H1 (cell line): Measurements from ENCODE around the gene JPT2. TPM values are rescaled to one million over a fixed set of nuclear protein-coding genes. Genes with fewer than 3 reads are reported as not detected.

Experiments
- BRCA1 ChIP-seq: IDR thresholded peaks from 2 replicates; pipeline ENCODE4 v1.6.1; 2012; ENCODE audit warnings: low read depth, low read length, improper control_type of control experiment
- POU5F1 ChIP-seq: IDR thresholded peaks from 2 replicates; pipeline ENCODE4 v1.6.1; 2011; ENCODE audit warnings: low read depth, mild to moderate bottlenecking, low read length, moderate library complexity
- RBBP5 ChIP-seq: IDR thresholded peaks from 2 replicates; pipeline ENCODE4 v1.7.1; 2012; ENCODE audit warnings: low read depth, mild to moderate bottlenecking, inconsistent platforms, low read length, moderate library complexity, borderline replicate concordance
- RFX5 ChIP-seq: IDR thresholded peaks from 2 replicates; pipeline ENCODE4 v1.6.1; 2011; ENCODE audit warnings: low read depth, low read length, improper control_type of control experiment, borderline replicate concordance
- polyA plus RNA-seq, 7 experiments: library from polyadenylated mRNA; depleted of rRNA in 3 of 7; stranded (reverse) in 5 of 7; unstranded in 2 of 7; fragments of >200 nt in 5 of 7; fragments of 200-250 nt in 2 of 7; gene quantifications; 1 replicate in 5 of 7; 2 replicates in 1 of 7; 4 replicates in 1 of 7; pipeline versions ENCODE4 v1.2.1 to v1.2.3, GENCODE V29; 2011 to 2013; ENCODE audit warnings: missing spikeins in 2 of 7, mixed read lengths in 2 of 7
- total RNA-seq: library from RNA; stranded (reverse); fragmentation: NEBNext Ultra II Directional; extraction: Animal tissue kit (Norgen Biotek cat#: 25700); gene quantifications from 2 replicates; pipeline ENCODE4 v1.2.1, GENCODE V29; 2021
- TF ChIP-seq, protein P1 (sequence below): fragments of 300-600 bp; sonication (generic); IDR thresholded peaks from 2 replicates; pipeline ENCODE4 v1.7.1; 2012; ENCODE audit warnings: low read length, moderate library complexity, mild to moderate bottlenecking, inconsistent platforms; ENCODE audit not compliant: insufficient replicate concordance

JPT2 gene
- total and polyA plus RNA-seq, 2 of the 8 experiments (the other 6 are each of a cell fraction or from before 2014, with no cell fraction given), result 67.6 to 197 TPM

DNA sequence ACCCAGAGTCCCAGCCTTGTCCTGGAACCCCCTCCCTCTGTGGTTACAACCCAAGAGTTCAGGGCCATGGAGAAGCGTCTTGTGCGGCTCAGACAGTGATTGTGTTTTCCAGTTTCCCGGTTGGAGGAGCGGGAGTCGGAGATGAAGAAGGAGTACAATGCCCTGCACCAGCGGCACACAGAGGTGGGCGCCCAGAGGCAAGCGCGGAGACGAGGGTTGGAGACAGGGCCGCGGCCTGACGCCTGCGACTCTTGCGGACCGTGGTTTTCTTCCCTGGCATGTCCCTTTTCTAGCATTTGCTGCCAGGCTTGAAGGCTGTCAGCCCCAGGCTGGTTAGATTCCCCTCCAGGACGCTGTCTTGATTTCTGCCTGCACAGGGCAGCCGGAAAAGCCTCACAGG lies 50.9 kb downstream of the JPT2 start (continued):
- TF ChIP-seq, protein P1, sequence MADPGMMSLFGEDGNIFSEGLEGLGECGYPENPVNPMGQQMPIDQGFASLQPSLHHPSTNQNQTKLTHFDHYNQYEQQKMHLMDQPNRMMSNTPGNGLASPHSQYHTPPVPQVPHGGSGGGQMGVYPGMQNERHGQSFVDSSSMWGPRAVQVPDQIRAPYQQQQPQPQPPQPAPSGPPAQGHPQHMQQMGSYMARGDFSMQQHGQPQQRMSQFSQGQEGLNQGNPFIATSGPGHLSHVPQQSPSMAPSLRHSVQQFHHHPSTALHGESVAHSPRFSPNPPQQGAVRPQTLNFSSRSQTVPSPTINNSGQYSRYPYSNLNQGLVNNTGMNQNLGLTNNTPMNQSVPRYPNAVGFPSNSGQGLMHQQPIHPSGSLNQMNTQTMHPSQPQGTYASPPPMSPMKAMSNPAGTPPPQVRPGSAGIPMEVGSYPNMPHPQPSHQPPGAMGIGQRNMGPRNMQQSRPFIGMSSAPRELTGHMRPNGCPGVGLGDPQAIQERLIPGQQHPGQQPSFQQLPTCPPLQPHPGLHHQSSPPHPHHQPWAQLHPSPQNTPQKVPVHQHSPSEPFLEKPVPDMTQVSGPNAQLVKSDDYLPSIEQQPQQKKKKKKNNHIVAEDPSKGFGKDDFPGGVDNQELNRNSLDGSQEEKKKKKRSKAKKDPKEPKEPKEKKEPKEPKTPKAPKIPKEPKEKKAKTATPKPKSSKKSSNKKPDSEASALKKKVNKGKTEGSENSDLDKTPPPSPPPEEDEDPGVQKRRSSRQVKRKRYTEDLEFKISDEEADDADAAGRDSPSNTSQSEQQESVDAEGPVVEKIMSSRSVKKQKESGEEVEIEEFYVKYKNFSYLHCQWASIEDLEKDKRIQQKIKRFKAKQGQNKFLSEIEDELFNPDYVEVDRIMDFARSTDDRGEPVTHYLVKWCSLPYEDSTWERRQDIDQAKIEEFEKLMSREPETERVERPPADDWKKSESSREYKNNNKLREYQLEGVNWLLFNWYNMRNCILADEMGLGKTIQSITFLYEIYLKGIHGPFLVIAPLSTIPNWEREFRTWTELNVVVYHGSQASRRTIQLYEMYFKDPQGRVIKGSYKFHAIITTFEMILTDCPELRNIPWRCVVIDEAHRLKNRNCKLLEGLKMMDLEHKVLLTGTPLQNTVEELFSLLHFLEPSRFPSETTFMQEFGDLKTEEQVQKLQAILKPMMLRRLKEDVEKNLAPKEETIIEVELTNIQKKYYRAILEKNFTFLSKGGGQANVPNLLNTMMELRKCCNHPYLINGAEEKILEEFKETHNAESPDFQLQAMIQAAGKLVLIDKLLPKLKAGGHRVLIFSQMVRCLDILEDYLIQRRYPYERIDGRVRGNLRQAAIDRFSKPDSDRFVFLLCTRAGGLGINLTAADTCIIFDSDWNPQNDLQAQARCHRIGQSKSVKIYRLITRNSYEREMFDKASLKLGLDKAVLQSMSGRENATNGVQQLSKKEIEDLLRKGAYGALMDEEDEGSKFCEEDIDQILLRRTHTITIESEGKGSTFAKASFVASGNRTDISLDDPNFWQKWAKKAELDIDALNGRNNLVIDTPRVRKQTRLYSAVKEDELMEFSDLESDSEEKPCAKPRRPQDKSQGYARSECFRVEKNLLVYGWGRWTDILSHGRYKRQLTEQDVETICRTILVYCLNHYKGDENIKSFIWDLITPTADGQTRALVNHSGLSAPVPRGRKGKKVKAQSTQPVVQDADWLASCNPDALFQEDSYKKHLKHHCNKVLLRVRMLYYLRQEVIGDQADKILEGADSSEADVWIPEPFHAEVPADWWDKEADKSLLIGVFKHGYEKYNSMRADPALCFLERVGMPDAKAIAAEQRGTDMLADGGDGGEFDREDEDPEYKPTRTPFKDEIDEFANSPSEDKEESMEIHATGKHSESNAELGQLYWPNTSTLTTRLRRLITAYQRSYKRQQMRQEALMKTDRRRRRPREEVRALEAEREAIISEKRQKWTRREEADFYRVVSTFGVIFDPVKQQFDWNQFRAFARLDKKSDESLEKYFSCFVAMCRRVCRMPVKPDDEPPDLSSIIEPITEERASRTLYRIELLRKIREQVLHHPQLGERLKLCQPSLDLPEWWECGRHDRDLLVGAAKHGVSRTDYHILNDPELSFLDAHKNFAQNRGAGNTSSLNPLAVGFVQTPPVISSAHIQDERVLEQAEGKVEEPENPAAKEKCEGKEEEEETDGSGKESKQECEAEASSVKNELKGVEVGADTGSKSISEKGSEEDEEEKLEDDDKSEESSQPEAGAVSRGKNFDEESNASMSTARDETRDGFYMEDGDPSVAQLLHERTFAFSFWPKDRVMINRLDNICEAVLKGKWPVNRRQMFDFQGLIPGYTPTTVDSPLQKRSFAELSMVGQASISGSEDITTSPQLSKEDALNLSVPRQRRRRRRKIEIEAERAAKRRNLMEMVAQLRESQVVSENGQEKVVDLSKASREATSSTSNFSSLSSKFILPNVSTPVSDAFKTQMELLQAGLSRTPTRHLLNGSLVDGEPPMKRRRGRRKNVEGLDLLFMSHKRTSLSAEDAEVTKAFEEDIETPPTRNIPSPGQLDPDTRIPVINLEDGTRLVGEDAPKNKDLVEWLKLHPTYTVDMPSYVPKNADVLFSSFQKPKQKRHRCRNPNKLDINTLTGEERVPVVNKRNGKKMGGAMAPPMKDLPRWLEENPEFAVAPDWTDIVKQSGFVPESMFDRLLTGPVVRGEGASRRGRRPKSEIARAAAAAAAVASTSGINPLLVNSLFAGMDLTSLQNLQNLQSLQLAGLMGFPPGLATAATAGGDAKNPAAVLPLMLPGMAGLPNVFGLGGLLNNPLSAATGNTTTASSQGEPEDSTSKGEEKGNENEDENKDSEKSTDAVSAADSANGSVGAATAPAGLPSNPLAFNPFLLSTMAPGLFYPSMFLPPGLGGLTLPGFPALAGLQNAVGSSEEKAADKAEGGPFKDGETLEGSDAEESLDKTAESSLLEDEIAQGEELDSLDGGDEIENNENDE, result no peak
- TF ChIP-seq POU5F1 (no peak), RBBP5 (no peak), RFX5 (no peak), BRCA1 (no peak)
